Measurements from ENCODE around the gene ZNF554.

ZNF554 gene

DNA sequence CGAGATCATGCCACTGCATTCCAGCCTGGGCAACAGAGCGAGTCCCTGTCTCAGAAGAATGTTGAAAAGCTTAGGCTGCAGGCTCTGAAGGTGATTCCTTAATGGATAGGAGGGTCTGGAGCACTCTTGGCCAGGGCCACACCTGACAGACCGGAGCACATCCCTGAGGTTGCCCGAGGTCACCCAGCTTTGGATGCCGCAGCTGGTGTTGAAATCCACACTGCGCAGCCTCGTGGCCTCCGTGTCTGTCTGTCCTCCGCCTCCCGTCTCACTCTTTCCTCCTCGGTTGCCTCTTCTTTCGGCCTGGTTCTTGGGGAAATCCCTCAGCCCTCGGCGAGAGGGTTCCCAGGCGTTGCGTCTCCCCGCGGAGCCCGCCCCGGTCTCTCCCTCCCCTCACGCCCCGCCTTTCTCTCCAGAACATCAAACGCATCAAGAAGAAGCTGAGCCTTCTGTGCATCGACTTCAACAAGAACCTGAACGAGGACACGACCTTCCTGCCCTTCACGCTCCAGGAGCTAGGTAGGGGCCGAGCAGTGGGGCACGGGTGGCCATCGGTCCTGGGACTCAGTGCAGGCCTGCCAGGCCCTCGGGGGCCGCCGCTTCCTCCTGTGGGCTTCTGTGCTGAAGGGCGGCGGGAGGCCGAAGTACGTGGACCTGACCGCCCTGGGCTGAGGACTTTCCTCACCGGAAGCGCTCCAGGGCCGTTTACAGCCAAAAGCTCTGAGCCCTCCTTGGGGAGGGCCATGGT lies 20.2 kb upstream of the ZNF554 start:
- peaks cover 16% of the 10 kb centered on the region for H3K4me1 Mint-ChIP-seq
- H3K36me3 Mint-ChIP-seq, result peaks cover 72% of the 10 kb centered on the region
- H3K27me3 Mint-ChIP-seq, result no peaks in the 10 kb centered on the region
- no peak for ATAC-seq
- H3K9me3 Mint-ChIP-seq, result no peaks in the 10 kb centered on the region
- no peak overlapping the region for H3K27ac Mint-ChIP-seq
- no peak overlapping the region for H3K4me3 Mint-ChIP-seq

- H3K27me3 Mint-ChIP-seq, result no peaks in the 10 kb centered on the region
- no peak for ATAC-seq
- H3K27ac Mint-ChIP-seq, result no peak overlapping the region
- H3K36me3 Mint-ChIP-seq, result peaks cover 72% of the 10 kb centered on the region
- H3K4me3 Mint-ChIP-seq, result no peak overlapping the region
- no peaks in the 10 kb centered on the region for H3K9me3 Mint-ChIP-seq
- peaks cover 16% of the 10 kb centered on the region for H3K4me1 Mint-ChIP-seq
Measured at GRCh38 chr19:2800506-2800905, 19.2 kb upstream of the ZNF554 start.

GRCh38 chr19:2802826-2803225 lies 16.8 kb upstream of the ZNF554 start:
- Mint-ChIP-seq H3K27ac (no peak overlapping the region), H3K4me3 (no peak overlapping the region), H3K27me3 (no peaks in the 10 kb centered on the region), H3K36me3 (peaks cover 57% of the 10 kb centered on the region), H3K9me3 (no peaks in the 10 kb centered on the region), H3K4me1 (peaks cover 16% of the 10 kb centered on the region)
- no peak for ATAC-seq

GRCh38 chr19:2803486-2804155 lies 16.0 kb upstream of the ZNF554 start:
- no peak for ATAC-seq
- Mint-ChIP-seq H3K27me3 (no peaks in the 10 kb centered on the region), H3K4me1 (peaks cover 16% of the 10 kb centered on the region), H3K4me3 (no peak overlapping the region), H3K36me3 (peaks cover 60% of the 10 kb centered on the region), H3K27ac (peak overlapping the region; percentile 24), H3K9me3 (no peaks in the 10 kb centered on the region)

- peaks cover 67% of the 10 kb centered on the region for H3K36me3 Mint-ChIP-seq
Measured at GRCh38 chr19:2804156-2805004, 15.3 kb upstream of the ZNF554 start.

DNA sequence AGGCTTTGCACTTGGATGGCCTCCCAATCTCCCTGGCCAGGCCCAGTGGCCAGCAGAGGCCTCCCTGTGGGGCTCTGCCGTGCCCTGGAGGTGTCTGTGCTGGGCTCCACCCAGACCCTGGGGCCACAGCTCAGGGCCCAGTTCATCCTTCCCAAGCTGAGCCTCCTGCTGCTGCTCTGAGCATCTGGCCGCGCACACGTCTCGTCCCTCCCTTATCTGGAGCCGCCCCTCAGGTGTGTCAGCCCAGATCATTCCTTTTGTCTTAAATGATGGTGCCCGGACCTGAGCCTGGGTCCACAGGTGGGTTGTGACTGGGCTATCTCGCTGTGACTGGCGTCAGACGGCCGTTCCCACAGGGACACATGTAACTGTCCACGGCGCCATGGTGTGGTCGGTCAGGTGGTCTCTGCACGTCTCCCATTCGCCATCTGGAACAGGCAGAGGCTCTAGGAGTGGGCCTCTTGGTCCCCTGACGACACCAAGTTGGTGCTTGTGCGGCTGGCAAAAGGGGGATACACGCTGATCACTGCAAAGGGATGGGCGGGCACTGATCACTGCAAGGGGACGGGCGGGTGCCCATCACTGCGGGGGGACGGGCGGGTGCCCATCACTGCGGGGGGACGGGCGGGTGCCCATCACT lies 14.3 kb upstream of the ZNF554 start:
- Mint-ChIP-seq H3K4me1 (peaks cover 16% of the 10 kb centered on the region), H3K4me3 (no peak overlapping the region), H3K36me3 (peaks cover 70% of the 10 kb centered on the region), H3K9me3 (no peaks in the 10 kb centered on the region), H3K27ac (peak overlapping the region; percentile 22), H3K27me3 (no peaks in the 10 kb centered on the region)
- no peak for ATAC-seq

More at GRCh38 chr19:2804156-2805004, 15.3 kb upstream of the ZNF554 start:
- Mint-ChIP-seq H3K9me3 (no peaks in the 10 kb centered on the region), H3K4me3 (no peak overlapping the region), H3K27me3 (no peaks in the 10 kb centered on the region), H3K27ac (peak overlapping the region; percentile 24), H3K4me1 (peaks cover 16% of the 10 kb centered on the region)
- no peak for ATAC-seq

DNA sequence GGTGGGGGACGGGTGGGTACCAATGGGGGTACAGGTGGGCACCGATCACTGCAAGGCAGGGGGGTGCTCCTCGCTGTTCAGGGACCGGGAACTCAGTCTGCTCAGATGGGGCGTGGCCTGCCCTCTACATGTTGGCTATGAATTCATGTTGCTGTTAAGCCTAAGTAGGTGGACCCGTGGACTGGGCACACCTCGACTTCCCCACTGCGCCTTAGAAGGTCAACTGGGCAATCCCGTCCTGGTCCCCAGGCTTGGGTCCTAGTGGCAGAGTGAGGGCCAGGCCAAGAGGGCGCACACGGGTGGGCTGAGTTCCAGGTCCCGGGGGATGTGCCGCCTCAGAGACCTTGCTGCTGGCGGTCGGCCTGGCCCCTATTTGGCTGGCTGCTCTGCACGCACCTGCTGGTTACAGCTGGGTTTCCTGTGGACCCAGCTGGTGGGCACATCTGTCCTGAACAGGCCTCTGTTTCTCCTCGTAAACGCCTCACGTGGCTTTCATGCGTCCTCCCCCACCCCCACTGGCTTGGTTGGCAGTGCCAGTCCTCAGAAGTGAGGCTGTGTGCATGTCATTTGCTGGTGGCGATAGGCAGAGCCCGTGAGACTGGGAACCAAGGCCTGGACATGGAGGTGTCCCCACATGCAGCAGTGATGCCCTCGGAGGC lies 13.5 kb upstream of the ZNF554 start:
- Mint-ChIP-seq H3K27me3 (no peaks in the 10 kb centered on the region), H3K27ac (no peak overlapping the region), H3K36me3 (peaks cover 63% of the 10 kb centered on the region), H3K4me3 (no peak overlapping the region), H3K9me3 (no peaks in the 10 kb centered on the region), H3K4me1 (peaks cover 16% of the 10 kb centered on the region)
- no peak for ATAC-seq

GRCh38 chr19:2806736-2807378 lies 12.8 kb upstream of the ZNF554 start:
- Mint-ChIP-seq H3K27ac (no peak overlapping the region), H3K27me3 (no peaks in the 10 kb centered on the region), H3K4me3 (no peak overlapping the region), H3K9me3 (no peaks in the 10 kb centered on the region), H3K4me1 (peaks cover 16% of the 10 kb centered on the region), H3K36me3 (peaks cover 61% of the 10 kb centered on the region)
- ATAC-seq, result no peak

DNA sequence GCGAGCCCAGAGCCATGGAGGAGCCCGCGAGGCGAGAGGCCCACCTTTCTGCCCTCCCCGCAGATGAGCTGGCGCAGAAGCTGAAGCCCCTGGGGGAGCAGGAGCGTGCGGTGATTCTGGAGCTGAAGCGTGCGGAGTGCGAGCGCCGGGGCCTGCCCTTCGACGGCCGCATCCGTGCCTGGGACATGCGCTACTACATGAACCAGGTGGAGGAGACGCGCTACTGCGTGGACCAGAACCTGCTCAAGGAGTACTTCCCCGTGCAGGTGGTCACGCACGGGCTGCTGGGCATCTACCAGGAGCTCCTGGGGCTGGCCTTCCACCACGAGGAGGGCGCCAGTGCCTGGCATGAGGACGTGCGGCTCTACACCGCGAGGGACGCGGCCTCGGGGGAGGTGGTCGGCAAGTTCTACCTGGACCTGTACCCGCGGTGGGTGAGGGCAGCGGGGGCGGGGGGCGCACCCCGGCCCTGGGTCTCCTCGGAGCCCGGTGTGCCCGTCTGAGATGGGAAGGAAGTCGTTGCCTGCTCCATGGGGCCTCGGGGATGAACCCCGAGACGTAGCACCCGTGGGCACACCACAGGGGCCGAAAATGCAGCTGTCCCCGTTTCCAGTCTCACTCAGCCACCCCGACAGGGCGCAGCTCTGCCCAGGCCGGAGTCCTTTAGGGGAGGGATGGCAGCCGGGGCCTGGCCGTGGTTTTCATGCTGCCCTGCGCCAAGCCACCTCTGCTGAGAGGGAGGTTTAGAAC lies 12.1 kb upstream of the ZNF554 start:
- H3K4me1 Mint-ChIP-seq, result peaks cover 13% of the 10 kb centered on the region
- H3K36me3 Mint-ChIP-seq, result peaks cover 54% of the 10 kb centered on the region
- no peaks in the 10 kb centered on the region for H3K9me3 Mint-ChIP-seq
- H3K27me3 Mint-ChIP-seq, result no peaks in the 10 kb centered on the region
- H3K4me3 Mint-ChIP-seq, result no peak overlapping the region
- H3K27ac Mint-ChIP-seq, result no peak overlapping the region
- no peak for ATAC-seq

- no peaks in the 10 kb centered on the region for H3K27me3 Mint-ChIP-seq
- no peaks in the 10 kb centered on the region for H3K9me3 Mint-ChIP-seq
- ATAC-seq, result no peak
- peaks cover 49% of the 10 kb centered on the region for H3K36me3 Mint-ChIP-seq
- peaks cover 9% of the 10 kb centered on the region for H3K4me1 Mint-ChIP-seq
- no peak overlapping the region for H3K27ac Mint-ChIP-seq
- H3K4me3 Mint-ChIP-seq, result no peak overlapping the region
Measured at GRCh38 chr19:2808129-2808941, 11.3 kb upstream of the ZNF554 start.

DNA sequence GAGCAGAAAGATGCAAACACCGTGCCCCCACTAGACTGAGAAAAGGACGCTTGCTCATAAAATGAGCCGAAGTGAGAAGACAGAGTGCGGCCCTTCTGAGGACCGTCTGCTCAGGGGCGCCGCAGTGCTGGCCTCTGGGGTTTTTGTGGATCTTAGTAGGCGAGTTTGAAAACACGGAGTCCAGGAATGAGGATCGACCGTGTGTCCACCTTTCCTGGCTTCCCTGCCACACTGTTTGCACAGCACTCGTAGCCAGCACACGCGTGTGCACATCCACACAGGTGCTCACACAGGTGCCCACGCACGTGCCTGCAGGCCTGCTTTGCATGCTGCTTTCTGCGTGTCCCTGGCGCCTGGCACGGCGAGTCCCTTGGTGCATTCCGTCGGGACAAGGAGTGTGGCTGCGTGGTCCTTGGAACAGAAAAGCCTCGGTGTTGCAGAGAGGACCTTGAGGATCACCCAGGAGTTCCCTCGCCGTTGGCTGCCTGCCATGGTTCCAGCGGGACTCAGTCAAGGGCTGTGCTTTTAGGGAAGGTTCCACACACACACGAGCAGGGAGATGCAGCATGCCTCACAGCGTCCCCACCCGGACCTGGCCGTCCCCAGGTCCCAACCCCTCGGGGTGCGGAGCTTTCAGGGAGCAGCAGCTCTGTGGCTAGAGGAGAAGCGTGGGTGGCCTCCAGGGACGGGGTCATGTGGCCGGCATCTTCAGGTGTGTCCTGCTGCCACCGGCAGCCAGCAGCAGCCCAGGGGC lies 10.1 kb upstream of the ZNF554 start:
- Mint-ChIP-seq H3K36me3 (peaks cover 44% of the 10 kb centered on the region), H3K4me1 (no peaks in the 10 kb centered on the region), H3K4me3 (no peak overlapping the region), H3K9me3 (no peaks in the 10 kb centered on the region), H3K27ac (no peak overlapping the region), H3K27me3 (no peaks in the 10 kb centered on the region)
- no peak for ATAC-seq

DNA sequence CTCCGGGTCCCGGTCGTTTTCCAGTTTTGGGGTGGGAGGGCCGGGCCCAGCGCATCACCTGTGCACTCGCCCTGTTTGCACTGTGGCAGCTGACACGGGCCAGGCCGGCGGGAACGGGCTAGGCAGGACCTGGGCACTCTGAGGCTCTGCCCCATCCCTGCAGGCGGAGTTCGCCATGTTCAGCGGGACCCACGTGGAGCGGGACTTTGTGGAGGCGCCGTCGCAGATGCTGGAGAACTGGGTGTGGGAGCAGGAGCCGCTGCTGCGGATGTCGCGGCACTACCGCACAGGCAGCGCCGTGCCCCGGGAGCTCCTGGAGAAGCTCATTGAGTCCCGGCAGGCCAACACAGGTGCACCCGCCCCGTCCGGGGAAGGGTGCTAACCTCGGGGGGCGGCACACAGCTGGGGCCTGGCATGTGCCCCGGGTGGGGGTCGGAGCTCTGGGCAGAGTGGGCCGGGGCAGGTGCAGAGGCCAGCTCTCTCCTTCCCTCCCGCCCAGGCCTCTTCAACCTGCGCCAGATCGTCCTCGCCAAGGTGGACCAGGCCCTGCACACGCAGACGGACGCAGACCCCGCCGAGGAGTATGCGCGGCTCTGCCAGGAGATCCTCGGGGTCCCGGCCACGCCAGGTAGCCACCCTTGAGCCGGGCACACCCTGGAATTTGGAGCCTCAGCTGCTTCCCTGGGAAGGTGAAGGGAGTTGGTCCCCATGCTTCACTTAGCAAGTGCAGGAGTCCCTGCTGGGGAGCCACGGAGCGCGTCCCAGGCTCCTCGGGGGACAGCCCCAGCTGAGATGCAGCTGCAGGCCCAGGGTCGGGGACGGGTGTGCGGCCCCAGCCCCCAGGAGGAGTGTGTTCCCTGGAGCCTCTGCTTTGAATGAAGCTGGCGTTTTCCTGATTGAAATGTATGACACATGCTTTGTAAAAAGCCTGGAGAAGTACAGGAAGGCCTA lies 9.3 kb upstream of the ZNF554 start:
- H3K4me1 Mint-ChIP-seq, result no peaks in the 10 kb centered on the region
- H3K27me3 Mint-ChIP-seq, result no peaks in the 10 kb centered on the region
- H3K27ac Mint-ChIP-seq, result no peak overlapping the region
- H3K9me3 Mint-ChIP-seq, result no peaks in the 10 kb centered on the region
- no peak overlapping the region for H3K4me3 Mint-ChIP-seq
- peaks cover 37% of the 10 kb centered on the region for H3K36me3 Mint-ChIP-seq
- no peak for ATAC-seq
